OCI-LY1 (cell line): ENCODE results near the gene GLS.
"Not testable (repeated sequence)": the region's sequence is repeated elsewhere in the genome, so short reads cannot be mapped to it uniquely, and the experiment has no call there.

ENCODE experiments used
- H2AFZ ChIP-seq: fragments of 200-600 bp; sonication (generic), shearing (Covaris generic); 2 replicates; pipeline ENCODE4 v1.6.0; 2014; ENCODE audit warnings: antibody characterized with exemption, mild to moderate bottlenecking, low read length
- H3F3A ChIP-seq: fragments of 200-600 bp; sonication (generic), shearing (Covaris generic); 2 replicates; pipeline ENCODE4 v1.6.0; 2014; ENCODE audit warnings: mild to moderate bottlenecking, antibody characterized with exemption, low read length, moderate library complexity; ENCODE audit not compliant: insufficient read depth
- H3K27ac ChIP-seq: fragments of 200-600 bp; sonication (generic); 2 replicates; pipeline ENCODE4 v1.5.1; 2014; ENCODE audit warnings: low read length, mixed run types, mild to moderate bottlenecking, low read depth; ENCODE audit not compliant: poor library complexity, severe bottlenecking
- H3K27me3 ChIP-seq: fragments of 200-600 bp; sonication (generic); 2 replicates; pipeline ENCODE4 v1.6.0; 2014; ENCODE audit warnings: antibody characterized with exemption, mild to moderate bottlenecking, low read length, moderate library complexity; ENCODE audit not compliant: insufficient read depth
- H3K36me3 ChIP-seq: fragments of 200-600 bp; sonication (generic); 2 replicates; pipeline ENCODE4 v1.6.1; 2014; ENCODE audit warnings: mild to moderate bottlenecking, antibody characterized with exemption, low read length, moderate library complexity, mixed read lengths; ENCODE audit not compliant: insufficient read depth
- H3K4me1 ChIP-seq: fragments of 200-600 bp; sonication (generic); 2 replicates; pipeline ENCODE4 v1.5.1; 2014; ENCODE audit warnings: mild to moderate bottlenecking, low read length, moderate library complexity; ENCODE audit not compliant: insufficient read depth, severe bottlenecking
- H3K4me2 ChIP-seq: fragments of 200-600 bp; sonication (generic), shearing (Covaris generic); 2 replicates; pipeline ENCODE4 v1.6.1; 2014; ENCODE audit warnings: low read length
- H3K4me3 ChIP-seq: fragments of 200-600 bp; sonication (generic); 2 replicates; pipeline ENCODE4 v1.5.1; 2014; ENCODE audit warnings: low read length, low read depth, mild to moderate bottlenecking, mixed read lengths; ENCODE audit not compliant: poor library complexity, severe bottlenecking
- H3K79me2 ChIP-seq: fragments of 200-600 bp; shearing (Covaris generic); 2 replicates; pipeline ENCODE4 v1.6.1; 2016; ENCODE audit warnings: mixed run types, low read length, mixed read lengths; ENCODE audit not compliant: insufficient read depth
- H3K9ac ChIP-seq: fragments of 200-600 bp; sonication (generic), shearing (Covaris generic); 2 replicates; pipeline ENCODE4 v1.6.1; 2014; ENCODE audit warnings: mild to moderate bottlenecking, low read length, mixed read lengths
- H3K9me2 ChIP-seq: fragments of 200-600 bp; sonication (generic), shearing (Covaris generic); 2 replicates; pipeline ENCODE4 v1.6.1; 2014; ENCODE audit warnings: low read depth, mild to moderate bottlenecking, low read length, mixed read lengths
- H3K9me3 ChIP-seq: fragments of 200-600 bp; shearing (Covaris generic); 2 replicates; pipeline ENCODE4 v1.6.1; 2014; ENCODE audit warnings: low read length, mixed read lengths
- H4K20me1 ChIP-seq: fragments of 200-600 bp; sonication (generic), shearing (Covaris generic); 2 replicates; pipeline ENCODE4 v1.6.0; 2016; ENCODE audit warnings: mild to moderate bottlenecking, low read length; ENCODE audit not compliant: insufficient read depth
- CTCF ChIP-seq: fragments of 200-600 bp; sonication (generic), shearing (Covaris generic); IDR thresholded peaks from 2 replicates; pipeline ENCODE4 v1.5.1; 2017; ENCODE audit warnings: mild to moderate bottlenecking, antibody characterized with exemption, low read length, moderate library complexity, mixed read lengths
- EZH2 ChIP-seq: fragments of 200-600 bp; sonication (generic), shearing (Covaris generic); IDR thresholded peaks from 2 replicates; pipeline ENCODE4 v1.8.0; 2017; ENCODE audit warnings: borderline replicate concordance, mixed run types, mild to moderate bottlenecking, antibody characterized with exemption, low read length, moderate library complexity, mixed read lengths

GLS gene

GRCh38 chr2:190869721-190870120 is 10.9 kb upstream of the GLS start:
- Histone ChIP-seq H3F3A (no peaks in the 10 kb centered on the region), H4K20me1 (no peaks in the 10 kb centered on the region), H3K27ac (no peak overlapping the region), H3K9me2 (no peaks in the 10 kb centered on the region), H3K4me1 (no peaks in the 10 kb centered on the region), H3K27me3 (no peaks in the 10 kb centered on the region), H3K9me3 (no peaks in the 10 kb centered on the region), H3K79me2 (no peaks in the 10 kb centered on the region), H3K4me2 (no peak overlapping the region), H3K9ac (no peak overlapping the region), H3K4me3 (no peak overlapping the region), H3K36me3 (no peaks in the 10 kb centered on the region; the same call in 1 of the 2 replicates), H2AFZ (no peak overlapping the region)
- no peak for TF ChIP-seq CTCF
- no peak for TF ChIP-seq EZH2

DNA sequence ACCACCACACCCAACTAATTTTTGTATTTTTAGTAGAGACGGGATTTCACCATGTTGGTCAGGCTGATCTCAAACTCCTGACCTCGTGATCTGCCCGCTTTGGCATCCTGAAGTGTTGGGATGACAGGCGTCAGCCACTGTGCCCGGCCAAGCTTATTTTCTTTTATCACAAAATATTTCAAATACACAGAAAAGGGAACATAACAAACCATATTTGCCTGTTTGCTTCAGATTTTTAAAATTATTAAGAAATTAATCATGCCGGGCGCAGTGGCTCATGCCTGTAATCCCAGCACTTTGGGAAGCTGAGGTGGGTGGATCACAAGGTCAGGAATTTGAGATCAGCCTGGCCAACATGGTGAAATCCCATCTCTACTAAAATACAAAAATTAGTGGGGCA is 7.2 kb upstream of the GLS start:
- not testable (repeated sequence) for H3K4me3 ChIP-seq, H4K20me1 ChIP-seq, H3K27ac ChIP-seq, H2AFZ ChIP-seq, H3K36me3 ChIP-seq, H3K9me3 ChIP-seq, H3K79me2 ChIP-seq, H3K27me3 ChIP-seq, H3K9me2 ChIP-seq, H3F3A ChIP-seq, H3K4me1 ChIP-seq, H3K4me2 ChIP-seq, H3K9ac ChIP-seq

DNA sequence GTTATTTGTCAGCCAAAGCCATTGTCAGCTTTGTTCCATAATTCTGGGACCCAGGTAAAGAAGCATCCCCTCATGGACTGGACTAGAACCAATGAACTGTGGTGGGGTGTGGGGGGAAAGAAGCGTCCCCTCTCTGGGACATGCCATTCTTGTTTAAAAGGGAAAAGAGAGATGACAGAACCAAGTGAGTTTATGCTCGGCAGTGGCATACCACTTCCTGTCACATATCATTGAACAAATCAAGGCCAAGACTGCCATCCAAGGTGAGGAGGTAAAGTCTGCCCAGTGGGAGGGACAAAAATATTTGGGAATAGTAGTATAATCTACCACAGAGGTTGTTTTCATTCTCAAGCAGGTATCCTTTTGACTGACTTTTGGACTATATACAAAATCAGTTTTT is 4.7 kb upstream of the GLS start:
- Histone ChIP-seq H3K4me2 (no peak overlapping the region), H3K79me2 (no peaks in the 10 kb centered on the region), H3K27ac (no peak overlapping the region), H3K4me1 (peaks cover 14% of the 10 kb centered on the region), H4K20me1 (no peaks in the 10 kb centered on the region), H3K4me3 (no peak overlapping the region), H3F3A (no peaks in the 10 kb centered on the region; the same call in 1 of the 2 replicates), H2AFZ (no peak overlapping the region), H3K9ac (no peak overlapping the region), H3K9me3 (no peaks in the 10 kb centered on the region), H3K27me3 (no peaks in the 10 kb centered on the region), H3K9me2 (no peaks in the 10 kb centered on the region), H3K36me3 (no peaks in the 10 kb centered on the region)
- TF ChIP-seq EZH2 (no peak), CTCF (no peak)

GRCh38 chr2:190876631-190877030 is 4.0 kb upstream of the GLS start:
- peaks cover 14% of the 10 kb centered on the region for H3K4me1 ChIP-seq
- TF ChIP-seq EZH2 (no peak), CTCF (no peak)
- H3K36me3 ChIP-seq = no peaks in the 10 kb centered on the region

More at GRCh38 chr2:190876631-190877030, 4.0 kb upstream of the GLS start:
- no peaks in the 10 kb centered on the region for H4K20me1 ChIP-seq
- H3K4me3 ChIP-seq = no peak overlapping the region
- H3K9ac ChIP-seq = no peak overlapping the region
- no peaks in the 10 kb centered on the region; the same call in 1 of the 2 replicates for H3F3A ChIP-seq
- H3K4me2 ChIP-seq = no peak overlapping the region
- peaks cover under 1% of the 10 kb centered on the region; the same call in 1 of the 2 replicates for H3K79me2 ChIP-seq
- H3K27me3 ChIP-seq = no peaks in the 10 kb centered on the region
- H3K27ac ChIP-seq = no peak overlapping the region
- no peaks in the 10 kb centered on the region for H3K9me3 ChIP-seq
- H3K9me2 ChIP-seq = no peaks in the 10 kb centered on the region
- H2AFZ ChIP-seq = no peak overlapping the region
